CD4-positive, alpha-beta T cell (primary cell): ENCODE data around the gene ELANE. TPM values are rescaled to one million over a fixed set of nuclear protein-coding genes. Genes with fewer than 3 reads are reported as not detected.

ENCODE experiments used
- ATAC-seq: fragments of 200-7000 bp; cut with Tn5 transposase; one replicate; pipeline ENCODE4 v1.10.0; 2022; ENCODE audit warnings: mild to moderate bottlenecking; ENCODE audit not compliant: poor library complexity
- CTCF ChIA-PET: fragments of 350-600 bp; sonication (Branson Sonifier 250); formaldehyde crosslinking; loops from one replicate; lab custom pipeline; 2021; ENCODE audit warnings: antibody characterized with exemption, inconsistent platforms; lab: Charles Lee
- POLR2A ChIA-PET: fragments of 350-600 bp; sonication (Branson Sonifier 250); formaldehyde crosslinking; loops from one replicate; lab custom pipeline; 2021; ENCODE audit warnings: antibody characterized with exemption, inconsistent platforms; lab: Charles Lee
- DNase-seq, 14 experiments: peaks; one replicate each; pipeline ENCODE4 v3.0.0-alpha.2; 2013 to 2020; ENCODE audit warnings: mixed read lengths in 2 of 14
- H3K27ac ChIP-seq, 2 donors: one replicate each; pipeline versions ENCODE4 v1.5.1 to v1.7.0; 2013; ENCODE audit warnings: low read length in 2 of 2, low read depth in 1 of 2, mild to moderate bottlenecking in 1 of 2
- H3K27me3 ChIP-seq, 2 experiments: 1 replicate in 1 of 2; 2 replicates in 1 of 2; pipeline versions ENCODE4 v1.6.1 to v1.7.0; 2013; ENCODE audit warnings: low read length in 2 of 2, control low read depth in 1 of 2, mild to moderate bottlenecking in 1 of 2, moderate library complexity in 1 of 2; ENCODE audit not compliant: insufficient read depth in 2 of 2, control insufficient read depth in 1 of 2
- H3K36me3 ChIP-seq: one replicate; pipeline ENCODE4 v1.6.1; 2013; ENCODE audit warnings: low read length, control low read depth; ENCODE audit not compliant: insufficient read depth
- H3K4me1 ChIP-seq: one replicate; pipeline ENCODE4 v1.6.1; 2013; ENCODE audit warnings: low read length, control low read depth; ENCODE audit not compliant: insufficient read depth
- H3K4me3 ChIP-seq: one replicate; pipeline ENCODE4 v1.5.1; 2013; ENCODE audit warnings: mild to moderate bottlenecking, low read length, moderate library complexity
- H3K9me3 ChIP-seq, 2 experiments: 1 replicate in 1 of 2; 2 replicates in 1 of 2; pipeline versions ENCODE4 v1.6.1 to v1.7.0; 2013; ENCODE audit warnings: low read length in 2 of 2, mild to moderate bottlenecking in 2 of 2, control low read depth in 1 of 2, moderate library complexity in 1 of 2; ENCODE audit not compliant: control insufficient read depth in 1 of 2, insufficient read depth in 1 of 2
- H3K27ac Mint-ChIP-seq: one replicate; pipeline ENCODE4 v1.8.0; 2020; ENCODE audit warnings: mixed read lengths
- H3K27me3 Mint-ChIP-seq: one replicate; pipeline ENCODE4 v1.8.0; 2021; ENCODE audit warnings: mixed read lengths
- H3K36me3 Mint-ChIP-seq: one replicate; pipeline ENCODE4 v1.8.0; 2021; ENCODE audit warnings: low read depth, mixed read lengths
- H3K4me1 Mint-ChIP-seq: one replicate; pipeline ENCODE4 v1.8.0; 2021; ENCODE audit warnings: low read depth, mixed read lengths
- H3K4me3 Mint-ChIP-seq: one replicate; pipeline ENCODE4 v1.8.0; 2020; ENCODE audit warnings: mild to moderate bottlenecking, mixed read lengths
- H3K9me3 Mint-ChIP-seq: one replicate; pipeline ENCODE4 v1.8.0; 2020; ENCODE audit warnings: mixed read lengths
- intact Hi-C, 2 experiments: fragments of 100-400 bp; cut with DNase I in 1 of 2; cut with micrococcal nuclease in 1 of 2; formaldehyde crosslinking; loops; one replicate each; pipeline versions ENCODE4 v1.15.1 to v1.9.0; 2023 to 2025; cut with DNase I, micrococcal nuclease
- total RNA-seq, 174 experiments: library from RNA in 2 of 174; stranded (reverse) in 2 of 174; gene quantifications; one replicate each; pipeline ENCODE4 v1.2.3 and lab custom pipeline; 2021 to 2026
- TF ChIP-seq, protein P1 (sequence below): fragments of 200-600 bp; IDR thresholded peaks from one replicate; pipeline ENCODE4 v1.8.0; 2022; ENCODE audit warnings: antibody characterized with exemption, mild to moderate bottlenecking

The ELANE gene
- total RNA-seq, 2 experiments from 2014 or later = not detected

GRCh38 chr19:887072-887471 is 35.0 kb downstream of the ELANE start:
- H3K27ac ChIP-seq = no peak overlapping the region
- ChIA-PET POLR2A (interaction anchor here (1.7 kb wide), 1 partner anchor 23 kb away, joined by 4 read pairs; no protein-coding TSS in a partner anchor), CTCF (no interaction called here)
- no peak overlapping the region for H3K4me3 ChIP-seq
- no peak for ATAC-seq
- Mint-ChIP-seq H3K27me3 (no peaks in the 10 kb centered on the region), H3K4me3 (no peak overlapping the region), H3K4me1 (peaks cover 12% of the 10 kb centered on the region), H3K27ac (no peak overlapping the region), H3K36me3 (peaks cover 54% of the 10 kb centered on the region), H3K9me3 (no peaks in the 10 kb centered on the region)
- no peaks in the 10 kb centered on the region for H3K27me3 ChIP-seq
- H3K9me3 ChIP-seq = no peaks in the 10 kb centered on the region
- H3K36me3 ChIP-seq = peaks cover 64% of the 10 kb centered on the region
- peaks cover 15% of the 10 kb centered on the region for H3K4me1 ChIP-seq
- no peak for DNase-seq
- TF ChIP-seq, protein P1, sequence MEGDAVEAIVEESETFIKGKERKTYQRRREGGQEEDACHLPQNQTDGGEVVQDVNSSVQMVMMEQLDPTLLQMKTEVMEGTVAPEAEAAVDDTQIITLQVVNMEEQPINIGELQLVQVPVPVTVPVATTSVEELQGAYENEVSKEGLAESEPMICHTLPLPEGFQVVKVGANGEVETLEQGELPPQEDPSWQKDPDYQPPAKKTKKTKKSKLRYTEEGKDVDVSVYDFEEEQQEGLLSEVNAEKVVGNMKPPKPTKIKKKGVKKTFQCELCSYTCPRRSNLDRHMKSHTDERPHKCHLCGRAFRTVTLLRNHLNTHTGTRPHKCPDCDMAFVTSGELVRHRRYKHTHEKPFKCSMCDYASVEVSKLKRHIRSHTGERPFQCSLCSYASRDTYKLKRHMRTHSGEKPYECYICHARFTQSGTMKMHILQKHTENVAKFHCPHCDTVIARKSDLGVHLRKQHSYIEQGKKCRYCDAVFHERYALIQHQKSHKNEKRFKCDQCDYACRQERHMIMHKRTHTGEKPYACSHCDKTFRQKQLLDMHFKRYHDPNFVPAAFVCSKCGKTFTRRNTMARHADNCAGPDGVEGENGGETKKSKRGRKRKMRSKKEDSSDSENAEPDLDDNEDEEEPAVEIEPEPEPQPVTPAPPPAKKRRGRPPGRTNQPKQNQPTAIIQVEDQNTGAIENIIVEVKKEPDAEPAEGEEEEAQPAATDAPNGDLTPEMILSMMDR = no peak
- intact Hi-C loops = no loop called here

DNA sequence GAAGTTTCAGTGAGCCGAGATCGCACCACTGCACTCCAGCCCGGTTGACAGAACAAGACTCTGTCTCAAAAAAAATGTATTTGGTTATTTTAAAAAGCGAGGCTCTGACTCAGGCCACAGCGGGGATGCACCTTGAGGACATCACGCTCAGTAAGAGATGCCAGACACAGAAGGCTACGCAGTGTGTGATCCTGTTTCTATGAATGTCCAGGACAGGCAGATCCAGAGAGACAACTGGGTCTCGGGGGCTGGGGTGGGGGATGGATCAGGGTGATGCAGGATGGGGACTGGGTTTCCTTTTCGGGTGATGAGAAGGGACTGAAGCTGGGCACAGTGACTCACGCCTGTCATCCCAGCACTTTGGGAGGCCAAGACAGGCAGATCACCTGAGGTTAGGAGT is 35.5 kb downstream of the ELANE start:
- TF ChIP-seq, protein P1 = no peak
- H3K27ac Mint-ChIP-seq = peak overlapping the region; percentile 82
- DNase-seq (no peak), ATAC-seq (no peak)
- no peak overlapping the region for H3K27ac ChIP-seq
- H3K4me1 ChIP-seq = peaks cover 20% of the 10 kb centered on the region
- H3K4me3 ChIP-seq = no peak overlapping the region
- H3K36me3 ChIP-seq = peaks cover 59% of the 10 kb centered on the region
- H3K27me3 ChIP-seq = no peaks in the 10 kb centered on the region
- intact Hi-C loops = no loop called here
- H3K9me3 Mint-ChIP-seq = no peaks in the 10 kb centered on the region
- CTCF ChIA-PET = no interaction called here
- H3K9me3 ChIP-seq = no peaks in the 10 kb centered on the region
- H3K36me3 Mint-ChIP-seq = peaks cover 49% of the 10 kb centered on the region
- H3K4me1 Mint-ChIP-seq = peaks cover 12% of the 10 kb centered on the region
- H3K4me3 Mint-ChIP-seq = peak overlapping the region; percentile 42
- no peaks in the 10 kb centered on the region for H3K27me3 Mint-ChIP-seq
- POLR2A ChIA-PET = interaction anchor here (0.7 to 1.7 kb wide), 4 partner anchors 10 to 23 kb away, joined by 3 to 4 read pairs (median 3); no protein-coding TSS in a partner anchor

- H3K4me1 Mint-ChIP-seq = peaks cover 21% of the 10 kb centered on the region
- Histone ChIP-seq H3K27me3 (no peaks in the 10 kb centered on the region), H3K9me3 (no peaks in the 10 kb centered on the region), H3K4me1 (peaks cover 24% of the 10 kb centered on the region), H3K36me3 (peaks cover 51% of the 10 kb centered on the region), H3K27ac (peak overlapping the region in 1 of 2 donors; percentile 7), H3K4me3 (peak overlapping the region; percentile 33)
- H3K36me3 Mint-ChIP-seq = peaks cover 48% of the 10 kb centered on the region
- peak overlapping the region; percentile 82 for H3K27ac Mint-ChIP-seq
- intact Hi-C loops = no loop called here
- DNase-seq (peak in 12 of 14 experiments; percentile 20 to 71 (median 49)), ATAC-seq (peak; percentile 28)
- H3K9me3 Mint-ChIP-seq = no peaks in the 10 kb centered on the region
- TF ChIP-seq, protein P1 = no peak
- peak overlapping the region; percentile 72 for H3K4me3 Mint-ChIP-seq
- CTCF ChIA-PET = no interaction called here
- POLR2A ChIA-PET = interaction anchor here (0.7 to 1.7 kb wide), 4 partner anchors 8 to 25 kb away, joined by 3 to 4 read pairs (median 3); no protein-coding TSS in a partner anchor
- peaks cover 3% of the 10 kb centered on the region for H3K27me3 Mint-ChIP-seq
These were observed 36.7 kb downstream of the ELANE start for GRCh38 chr19:888581-889385.
